NCI-H345 treated with DMSO at 0.1 percent for 48 hours (cell line): Measurements from ENCODE around the gene TDRD3.

Source experiments
- DNase-seq: peaks from one replicate; lab custom pipeline; 2025; ENCODE audit not compliant: unreplicated experiment; lab: John Stamatoyannopoulos, UW

TDRD3 gene

DNA sequence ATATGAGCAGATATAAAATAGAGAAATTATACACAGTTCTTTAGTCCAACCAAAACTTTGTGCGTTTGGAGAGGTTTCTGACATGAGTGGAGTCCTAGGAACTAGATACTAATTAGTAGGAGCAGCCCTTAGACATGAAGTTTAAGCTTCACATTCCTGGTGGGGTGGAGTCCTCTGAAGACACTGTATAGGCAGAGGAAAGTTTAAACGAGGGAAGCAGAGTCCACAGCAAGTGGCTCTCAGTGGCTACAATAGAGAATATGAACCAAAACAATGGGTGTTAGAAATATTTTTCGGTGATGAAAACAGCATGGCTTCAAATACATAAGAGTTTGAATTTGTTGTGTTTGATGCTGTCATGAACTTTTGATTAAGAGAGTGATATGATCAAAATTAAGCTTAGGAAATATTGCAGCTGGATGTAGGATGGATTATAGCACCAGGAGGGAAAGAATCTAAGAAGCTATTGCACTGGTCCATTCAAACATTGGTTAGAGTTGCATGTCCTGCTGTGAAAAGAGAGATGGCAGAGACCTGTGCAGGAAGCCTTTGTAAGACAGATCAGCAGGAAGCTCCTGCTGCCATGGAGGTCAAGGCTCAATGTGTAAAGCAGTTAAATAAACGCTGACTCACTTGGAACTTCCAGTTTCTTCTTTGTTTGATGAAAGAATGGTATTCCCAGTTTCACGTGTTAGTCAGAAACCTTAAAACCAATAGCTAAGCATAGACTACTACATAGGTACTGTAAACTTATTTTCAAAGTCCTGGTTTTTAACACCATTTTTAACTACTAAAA is 175.2 kb downstream of the TDRD3 start:
- DNase-seq: peak; percentile 1

DNA sequence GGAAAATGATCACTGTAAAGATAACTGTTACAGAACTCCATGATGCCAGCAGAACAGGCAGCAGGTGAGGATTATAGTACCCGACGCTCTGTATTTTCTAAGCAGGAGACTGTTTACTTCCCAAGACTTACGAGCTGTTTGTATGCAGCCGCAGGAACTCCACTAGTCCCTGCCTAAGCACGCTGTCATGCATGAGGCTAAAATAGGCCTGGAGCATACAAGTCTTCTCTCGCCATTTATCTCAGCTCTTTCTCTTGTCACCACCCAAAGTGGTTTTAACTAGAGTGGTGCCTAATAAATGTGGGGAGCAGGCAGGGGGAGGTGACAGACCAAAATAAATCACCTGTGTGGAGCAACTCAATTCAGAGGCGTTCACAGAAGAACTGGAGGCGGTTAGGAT is 175.8 kb downstream of the TDRD3 start:
- no peak for DNase-seq

DNA sequence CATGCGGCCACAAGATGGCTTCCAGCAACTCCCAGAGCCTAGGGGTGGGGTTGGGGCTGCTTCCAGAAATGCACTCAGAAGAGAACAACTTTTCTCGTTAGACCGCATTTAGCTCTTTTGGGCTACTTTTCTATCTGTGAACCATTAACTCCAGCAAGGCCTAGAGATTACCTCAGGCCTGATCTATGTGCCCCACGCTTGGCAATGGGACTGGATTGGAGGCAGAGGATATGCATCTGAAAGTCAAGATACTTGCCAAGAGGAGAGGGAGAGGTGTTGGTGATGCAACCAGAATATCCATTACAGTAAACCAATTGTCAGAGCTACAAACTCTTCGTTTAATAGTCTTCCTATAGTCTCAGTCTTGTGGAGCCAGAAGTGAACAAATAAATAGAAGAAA is 177.7 kb downstream of the TDRD3 start:
- DNase-seq: no peak

DNA sequence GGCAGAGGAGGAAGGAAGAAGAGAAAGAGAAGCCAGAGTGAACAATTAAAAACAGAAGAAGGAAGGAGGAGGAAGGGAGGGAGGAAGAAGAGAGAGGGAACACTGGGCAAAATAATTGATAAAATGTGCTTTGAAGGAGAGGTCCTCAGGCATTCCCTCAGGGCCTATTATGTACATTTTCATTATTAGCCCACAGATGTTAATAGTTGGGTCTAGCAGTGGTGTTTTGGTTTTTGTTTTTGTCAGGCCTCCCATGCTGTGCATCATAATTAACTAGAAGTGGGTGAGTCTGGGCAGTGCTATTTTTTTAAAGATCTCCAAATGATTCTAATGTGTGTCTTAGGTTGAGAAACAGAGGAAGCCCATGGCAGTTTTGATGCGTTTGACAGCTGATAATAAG is 178.1 kb downstream of the TDRD3 start:
- no peak for DNase-seq

DNA sequence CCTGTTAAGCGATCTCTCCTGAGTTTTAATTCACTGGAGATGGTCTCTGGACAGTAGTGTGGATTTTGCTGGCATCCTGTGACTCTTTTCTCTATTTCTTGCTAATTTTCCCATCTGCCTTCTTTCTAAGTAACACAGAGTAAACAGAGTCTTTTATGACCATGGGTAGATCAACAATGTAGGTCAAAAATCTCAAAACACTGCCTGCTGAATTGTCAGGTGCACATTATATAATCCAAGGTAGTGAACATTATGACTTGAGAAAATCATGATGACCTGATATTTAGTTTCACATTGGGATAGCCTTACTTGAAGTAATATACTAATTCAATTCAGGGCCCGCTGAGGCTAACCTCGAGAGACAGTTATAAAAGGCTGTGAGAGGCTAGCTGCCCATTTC is 180.7 kb downstream of the TDRD3 start:
- no peak for DNase-seq

DNA sequence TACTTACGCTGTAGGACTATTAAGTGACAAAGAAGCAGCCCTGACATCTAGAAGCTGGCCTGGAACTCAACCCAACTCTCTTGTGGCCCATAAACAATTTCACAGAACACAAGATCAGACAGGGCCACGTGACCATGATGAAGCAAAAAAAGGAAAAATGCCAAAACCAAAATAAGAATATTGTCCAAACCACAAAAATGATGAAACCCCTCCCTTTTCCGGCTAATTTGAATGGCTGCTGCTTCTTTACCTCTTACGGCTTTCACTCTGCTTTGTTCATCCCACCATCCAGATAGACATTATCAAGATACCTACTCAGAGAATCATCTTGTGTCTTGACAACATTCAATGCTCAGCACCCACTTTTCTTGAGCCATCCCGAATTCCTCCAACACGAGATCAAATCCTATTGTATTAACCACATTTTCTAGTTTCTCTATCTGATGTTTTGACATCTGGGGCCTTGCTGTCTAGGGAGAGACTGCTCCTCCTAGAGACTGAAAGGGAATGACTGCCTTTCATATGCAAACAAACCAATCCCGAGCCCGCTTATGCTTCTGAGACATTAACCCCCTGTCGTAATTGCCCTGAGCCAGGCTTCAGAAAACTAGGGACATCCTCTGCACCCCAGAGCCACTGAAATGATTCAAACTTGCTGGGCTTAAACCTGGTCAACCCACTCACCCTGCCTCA is 186.3 kb downstream of the TDRD3 start:
- DNase-seq: no peak

DNA sequence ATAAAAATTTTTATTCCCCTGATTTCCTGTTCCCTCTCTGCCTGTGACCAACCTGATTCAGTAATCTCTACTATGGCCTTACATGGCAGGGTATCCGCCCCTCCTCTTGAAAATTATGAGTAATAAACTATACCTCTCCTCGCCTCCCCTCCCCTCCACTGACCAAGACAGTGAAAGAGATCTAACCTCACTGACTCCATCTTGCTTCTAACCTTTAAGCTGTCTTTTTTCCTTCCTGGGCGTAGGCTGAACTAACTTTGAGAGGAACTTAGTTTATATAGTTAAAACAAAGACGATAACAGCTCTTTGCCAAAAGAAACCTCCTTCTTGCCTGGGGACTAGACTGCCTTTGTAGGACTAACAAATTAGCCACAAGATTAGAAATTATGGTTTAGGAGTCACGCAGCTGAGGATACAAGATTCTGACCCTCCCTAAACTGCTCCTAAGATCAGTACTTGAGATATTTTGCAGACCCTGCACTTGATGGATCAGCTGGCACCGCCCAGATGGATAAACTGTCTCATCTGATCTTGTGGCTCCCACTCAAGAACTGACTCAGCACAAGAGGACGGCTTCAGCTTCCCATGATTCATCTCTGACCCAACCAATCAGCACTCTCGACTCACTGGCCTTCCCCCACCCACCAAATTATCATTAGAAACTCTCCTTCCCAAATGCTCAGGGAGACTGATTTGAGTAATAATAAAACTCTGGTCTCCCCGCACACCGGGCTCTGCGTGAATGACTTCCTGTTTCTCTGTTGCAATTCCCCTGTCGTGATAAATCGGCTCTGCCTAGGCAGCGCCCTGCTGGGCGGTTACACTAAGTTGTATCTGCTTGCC is 187.1 kb downstream of the TDRD3 start:
- no peak for DNase-seq

DNA sequence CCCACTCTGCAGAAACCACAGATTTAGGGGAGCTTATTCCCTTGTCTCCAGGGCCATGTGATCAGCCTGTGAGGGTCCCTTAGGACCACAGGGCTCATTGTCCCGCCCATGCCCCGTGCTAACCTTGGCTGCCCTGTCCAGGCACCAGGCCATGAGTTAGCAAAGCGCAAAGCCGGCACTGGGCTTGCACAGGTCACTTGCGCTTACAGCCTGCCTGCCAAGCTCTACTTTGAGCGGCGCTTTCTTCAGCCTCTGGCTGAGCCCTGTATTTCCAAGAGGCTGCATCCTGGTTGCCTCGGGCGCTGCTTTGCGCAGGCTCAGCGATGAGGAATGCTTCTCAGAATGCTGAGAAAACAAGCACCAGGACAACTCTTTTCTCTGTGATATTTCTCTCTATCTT is 188.0 kb downstream of the TDRD3 start:
- no peak for DNase-seq

DNA sequence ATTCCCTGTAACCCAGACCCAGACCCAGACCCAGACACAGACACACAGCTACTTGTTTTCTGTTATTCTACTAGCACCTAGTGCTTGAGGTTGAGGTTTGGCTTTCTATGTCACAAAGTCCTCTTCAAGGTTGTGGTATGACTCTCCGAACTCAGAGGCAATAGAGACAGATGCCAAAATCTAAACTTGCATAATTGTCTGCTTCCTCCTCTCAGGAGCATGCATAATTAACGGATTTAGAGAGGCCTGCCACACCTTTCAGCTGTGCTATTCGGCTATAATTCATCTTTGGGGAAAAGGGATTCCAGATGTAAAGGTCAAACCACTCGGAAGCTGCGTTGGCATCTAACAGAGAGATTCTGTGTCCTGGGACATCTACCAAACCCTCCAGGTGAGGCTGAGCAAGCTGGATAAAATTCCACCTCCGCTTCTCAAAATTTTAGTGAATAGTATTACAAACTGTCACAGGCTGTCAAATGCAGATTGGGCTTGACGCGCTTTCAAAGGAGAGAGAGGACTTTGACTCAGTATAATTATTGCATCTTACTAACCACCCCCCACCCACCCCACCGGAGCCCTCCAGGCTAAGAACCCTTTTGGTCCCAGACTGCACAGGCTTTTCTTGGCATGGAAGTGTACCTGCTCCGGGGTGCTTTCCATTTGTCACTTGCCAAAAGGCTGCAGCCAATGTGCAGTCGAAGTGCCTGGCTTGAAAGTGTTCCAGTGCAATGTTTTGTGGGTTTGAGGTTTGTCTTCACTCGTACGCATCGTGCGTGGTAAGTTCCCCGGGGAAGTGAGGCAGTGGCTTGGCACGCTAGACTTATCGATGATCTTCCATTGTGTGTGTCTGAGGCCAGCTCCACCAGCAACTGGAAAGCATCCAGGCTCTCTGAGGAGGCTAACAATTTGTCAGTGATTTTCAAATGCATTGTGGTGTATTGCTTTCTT is 194.1 kb downstream of the TDRD3 start:
- no peak for DNase-seq

DNA sequence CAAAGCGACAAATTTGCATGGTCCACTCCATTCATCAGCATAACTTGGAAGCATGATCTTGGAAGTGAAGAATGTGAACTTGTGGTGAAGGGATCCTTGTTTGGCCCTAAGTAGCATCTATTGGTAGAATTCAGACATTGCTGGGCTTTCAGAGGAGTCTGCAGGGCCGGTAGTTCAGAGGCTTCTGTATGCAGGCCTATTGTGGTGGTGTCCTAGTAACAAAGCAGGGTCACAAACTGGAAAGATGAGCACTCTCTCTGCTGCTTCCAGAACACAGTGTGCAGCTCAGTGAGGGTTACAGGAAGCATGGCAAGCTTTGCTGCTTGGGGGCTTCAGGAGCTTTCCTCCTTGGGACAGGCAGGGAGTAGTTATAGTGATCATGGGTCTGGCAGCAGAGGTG is 206.0 kb downstream of the TDRD3 start:
- DNase-seq: no peak

DNA sequence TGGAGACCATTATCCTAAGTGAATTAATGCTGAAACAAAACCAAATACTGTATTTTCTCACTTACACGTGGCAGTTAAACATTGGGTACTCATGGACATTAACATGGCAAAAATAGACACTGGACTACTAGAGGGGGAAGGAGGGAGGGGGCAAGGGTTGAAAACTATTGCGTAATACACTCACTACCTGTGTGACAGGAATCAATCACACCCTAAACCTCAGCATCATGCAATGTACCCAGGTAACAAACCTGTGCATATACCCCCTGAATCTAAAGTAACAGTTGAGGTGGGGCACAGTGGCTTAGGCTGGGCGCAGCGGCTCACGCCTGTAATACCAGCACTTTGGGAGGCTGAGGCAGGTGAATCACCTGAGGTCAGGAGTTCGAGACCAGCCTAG is 207.0 kb downstream of the TDRD3 start:
- DNase-seq: no peak

DNA sequence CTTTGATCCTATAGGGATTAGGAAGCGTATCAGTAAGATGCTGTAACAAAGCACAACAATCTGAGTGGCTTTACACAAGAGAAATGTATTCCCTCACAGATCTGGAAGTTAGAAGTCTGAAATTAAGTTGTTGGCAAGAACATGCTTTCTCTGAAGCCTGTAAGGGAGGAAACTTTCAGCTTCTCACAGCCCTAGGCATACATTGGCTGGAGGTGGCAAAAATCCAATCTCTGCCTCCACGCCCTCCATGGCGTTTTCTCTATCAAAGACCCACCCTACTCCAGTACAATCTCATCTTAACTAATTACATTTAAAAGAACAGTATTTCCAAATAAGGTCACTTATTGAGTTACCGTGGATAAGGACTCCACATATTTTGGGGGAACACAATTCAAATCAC is 211.9 kb downstream of the TDRD3 start:
- DNase-seq: no peak

DNA sequence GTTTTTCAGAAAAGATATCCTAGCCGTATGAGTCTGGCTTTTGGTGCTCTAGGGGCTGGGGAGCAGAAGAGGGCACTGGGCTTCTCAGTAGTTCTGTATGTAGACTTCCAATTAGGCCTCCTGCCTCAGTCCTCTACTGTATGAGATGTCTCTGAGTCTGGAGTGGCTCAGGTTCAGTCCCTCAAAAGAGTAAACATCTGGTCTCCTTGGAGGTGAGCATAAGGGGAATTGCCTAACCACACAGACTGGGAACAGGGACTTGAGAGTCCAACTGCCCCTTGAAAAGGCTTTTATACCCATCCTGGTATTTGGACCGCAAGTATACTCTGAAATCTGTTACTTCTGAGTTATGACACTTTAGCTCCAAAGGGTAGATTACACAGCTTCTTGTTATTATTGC is 214.5 kb downstream of the TDRD3 start:
- DNase-seq: no peak

DNA sequence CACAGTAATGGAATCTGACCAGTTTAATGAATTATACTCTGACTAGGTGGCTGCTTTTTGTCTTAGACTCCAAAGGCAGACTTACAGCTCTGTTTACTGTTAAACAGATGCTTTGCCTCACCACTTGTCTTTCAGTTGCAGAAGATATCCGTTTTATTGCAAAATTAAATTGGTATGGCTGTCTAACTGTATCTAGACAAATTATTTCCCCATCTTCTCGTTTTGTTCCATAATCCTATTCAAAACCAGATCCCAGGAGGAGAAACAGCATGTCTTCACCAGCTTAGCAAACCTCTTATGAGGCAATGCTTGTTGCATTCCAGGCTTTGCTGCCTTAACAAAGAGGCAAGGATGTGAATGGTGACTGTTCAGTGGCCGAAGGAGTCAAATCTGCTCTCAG is 215.6 kb downstream of the TDRD3 start:
- no peak for DNase-seq

DNA sequence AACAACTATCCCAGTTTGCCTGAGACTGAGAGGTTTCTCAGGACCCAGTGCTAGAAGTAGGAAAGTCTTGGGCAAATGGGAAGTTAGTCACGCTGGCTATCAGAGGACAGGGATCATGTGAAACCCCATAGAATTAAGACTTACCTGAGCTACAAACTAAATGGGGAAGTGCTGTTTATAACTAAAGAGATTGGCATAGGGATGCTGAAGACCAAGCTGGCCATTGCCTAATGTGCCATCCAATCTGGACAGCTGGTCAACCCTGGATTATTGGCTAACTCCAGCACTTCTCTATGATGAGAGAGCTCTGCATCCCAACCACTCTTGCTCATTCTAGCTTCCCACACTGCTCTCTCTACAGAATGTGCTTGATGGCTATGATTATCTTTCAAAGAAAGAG is 216.1 kb downstream of the TDRD3 start:
- no peak for DNase-seq

DNA sequence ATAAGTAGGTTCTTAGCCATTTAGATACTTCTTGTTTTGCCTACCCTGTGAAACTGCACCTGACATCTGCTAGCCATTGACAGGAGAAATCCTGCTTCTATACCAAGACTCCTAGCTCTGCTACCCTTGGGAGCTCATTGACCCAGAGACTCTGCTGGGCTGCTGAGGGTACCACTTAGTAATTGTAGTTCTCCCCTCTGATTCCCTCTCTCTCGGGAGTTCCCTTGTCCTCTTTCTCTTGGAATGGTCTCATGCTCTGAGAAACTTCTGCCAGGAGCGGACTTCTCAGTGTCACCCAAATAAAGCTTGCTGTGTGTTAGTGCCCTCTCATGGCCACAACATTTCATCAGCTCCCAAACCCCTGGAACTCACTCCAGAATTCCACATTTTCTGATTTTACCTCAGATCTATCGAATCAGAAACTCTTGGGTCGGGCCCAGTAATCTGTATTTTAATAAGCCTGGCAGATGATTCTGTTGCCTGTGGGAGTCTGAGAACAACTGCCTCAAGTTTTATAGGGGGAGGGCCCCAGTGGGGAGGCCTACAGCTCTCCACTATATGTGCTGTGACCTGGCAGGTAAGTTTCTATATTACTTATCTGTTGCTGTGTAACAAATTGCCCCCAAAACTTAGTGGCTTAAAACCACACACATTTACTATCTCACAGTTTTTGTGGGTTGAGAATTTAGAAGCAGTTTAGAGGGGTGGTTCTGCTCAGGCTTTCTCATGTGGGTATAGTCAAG is 221.1 kb downstream of the TDRD3 start:
- no peak for DNase-seq

DNA sequence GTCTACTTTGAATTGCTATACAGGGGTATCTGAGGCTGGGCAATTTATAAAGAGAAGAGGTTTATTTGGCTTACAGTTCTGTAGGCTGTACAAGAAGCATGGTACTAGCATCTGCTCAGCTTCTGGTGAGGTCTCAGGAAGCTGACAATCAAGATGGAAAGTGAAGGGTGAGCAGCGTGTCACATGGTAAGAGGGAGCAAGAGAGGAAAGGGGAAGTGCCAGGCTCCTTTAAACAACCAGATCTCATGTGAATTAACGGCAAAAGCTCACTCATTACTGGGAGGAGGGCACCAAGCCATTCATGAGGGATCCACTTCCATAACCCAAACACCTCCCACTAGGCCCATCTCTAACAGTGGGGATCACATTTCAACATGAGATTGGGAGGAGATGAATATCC is 222.4 kb downstream of the TDRD3 start:
- DNase-seq: no peak

DNA sequence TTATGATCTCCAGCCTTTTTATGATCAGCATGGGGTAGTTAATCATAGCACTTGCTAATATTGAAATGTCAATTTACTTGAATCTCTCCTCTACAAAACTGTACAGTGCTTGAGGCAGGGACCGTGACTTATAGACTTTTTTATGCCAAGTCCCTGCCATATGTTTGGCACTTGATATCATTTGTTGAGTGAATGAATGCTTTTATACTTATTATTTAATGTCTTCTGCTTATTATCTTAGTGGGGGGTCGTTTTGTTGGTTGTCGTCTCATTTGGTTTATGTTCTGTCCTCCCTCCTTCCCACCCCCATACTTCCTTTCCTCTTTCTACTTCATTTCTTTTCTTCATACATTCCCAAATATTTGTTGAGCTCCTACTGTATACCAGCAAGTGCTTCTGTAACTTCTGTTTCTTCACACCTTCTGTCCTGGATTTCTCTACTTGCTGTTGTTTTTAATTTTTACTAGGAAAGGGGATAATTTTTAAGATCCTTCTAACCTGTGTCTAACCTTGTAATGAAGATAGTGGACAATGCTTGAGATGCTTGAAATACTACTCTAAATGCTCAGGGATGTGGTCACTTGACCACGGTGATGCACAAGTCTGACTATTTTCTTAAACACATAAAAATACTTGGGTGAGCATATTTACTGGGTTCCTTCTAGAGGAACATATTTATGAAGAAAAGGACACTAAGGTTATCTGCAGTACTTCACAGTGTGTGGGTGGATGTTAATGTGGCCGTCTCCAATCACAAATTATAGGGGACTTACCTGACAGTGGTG is 223.8 kb downstream of the TDRD3 start:
- no peak for DNase-seq

DNA sequence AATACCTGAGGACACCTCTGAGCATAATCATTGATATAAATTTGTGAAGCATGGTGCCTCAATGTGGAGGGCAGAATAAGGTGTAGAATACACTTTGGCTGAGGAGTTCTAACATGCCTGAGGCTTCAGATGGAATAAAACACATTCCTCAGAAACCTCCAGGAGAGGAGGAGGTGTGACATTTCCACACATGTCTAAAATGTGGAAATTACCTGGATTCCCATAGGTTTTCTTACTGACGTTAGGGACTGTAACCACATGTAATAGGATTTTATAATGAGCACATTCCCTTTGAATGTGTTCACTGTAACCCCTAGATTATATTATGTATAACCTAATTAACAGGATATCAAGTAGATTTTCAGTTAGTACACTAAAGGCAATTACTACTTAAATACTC is 226.1 kb downstream of the TDRD3 start:
- DNase-seq: no peak
